Mesendoderm (in vitro differentiated cells): ENCODE measurements around the gene MELTF.

Experiments
- DNase-seq: peaks from one replicate; pipeline ENCODE4 v3.0.0; 2013
- H2AK5ac ChIP-seq: 2 replicates; pipeline ENCODE4 v1.6.1; 2013; ENCODE audit warnings: low read length, inconsistent platforms
- H2BK120ac ChIP-seq: 2 replicates; pipeline ENCODE4 v1.6.1; 2013; ENCODE audit warnings: low read depth, mild to moderate bottlenecking, low read length, moderate library complexity, mixed read lengths
- H2BK15ac ChIP-seq: replicated peaks from 2 replicates; pipeline ENCODE4 v1.6.1; 2013; ENCODE audit warnings: low read depth, mild to moderate bottlenecking, moderate library complexity
- H2BK5ac ChIP-seq: 2 replicates; pipeline ENCODE4 v1.6.1; 2013; ENCODE audit warnings: low read length, inconsistent platforms
- H3K18ac ChIP-seq: 2 replicates; pipeline ENCODE4 v1.6.1; 2013; ENCODE audit warnings: mild to moderate bottlenecking, low read length, mixed read lengths
- H3K23ac ChIP-seq: one replicate; pipeline ENCODE4 v1.6.1; 2013; ENCODE audit warnings: low read length
- H3K27ac ChIP-seq: 2 replicates; pipeline ENCODE4 v1.5.1; 2013; ENCODE audit warnings: low read depth, mild to moderate bottlenecking, inconsistent platforms, low read length, moderate library complexity
- H3K27me3 ChIP-seq: 2 replicates; pipeline ENCODE4 v1.6.1; 2013; ENCODE audit warnings: low read length, control low read depth, mild to moderate bottlenecking, inconsistent platforms; ENCODE audit not compliant: insufficient read depth, poor library complexity
- H3K36me3 ChIP-seq: 2 replicates; pipeline ENCODE4 v1.6.1; 2013; ENCODE audit warnings: low read length, inconsistent platforms; ENCODE audit not compliant: control insufficient read depth, insufficient read depth
- H3K4ac ChIP-seq: one replicate; pipeline ENCODE4 v1.6.1; 2013; ENCODE audit warnings: low read depth, mild to moderate bottlenecking, low read length, moderate library complexity
- H3K4me1 ChIP-seq: 2 replicates; pipeline ENCODE4 v1.6.1; 2013; ENCODE audit warnings: low read depth, low read length, inconsistent platforms; ENCODE audit not compliant: control insufficient read depth
- H3K4me2 ChIP-seq: 2 replicates; pipeline ENCODE4 v1.6.1; 2013; ENCODE audit warnings: low read length
- H3K4me3 ChIP-seq: 2 replicates; pipeline ENCODE4 v1.5.1; 2013; ENCODE audit warnings: mild to moderate bottlenecking, low read length
- H3K56ac ChIP-seq: one replicate; pipeline ENCODE4 v1.6.1; 2013; ENCODE audit warnings: low read length
- H3K79me1 ChIP-seq: 2 replicates; pipeline ENCODE4 v1.6.1; 2013; ENCODE audit warnings: low read length, inconsistent platforms
- H3K79me2 ChIP-seq: 2 replicates; pipeline ENCODE4 v1.6.1; 2013; ENCODE audit warnings: mild to moderate bottlenecking, low read length; ENCODE audit not compliant: control insufficient read depth, insufficient read depth
- H3K9ac ChIP-seq: 2 replicates; pipeline ENCODE4 v1.6.1; 2013; ENCODE audit warnings: low read length, inconsistent platforms
- H4K5ac ChIP-seq: one replicate; pipeline ENCODE4 v1.6.1; 2013; ENCODE audit warnings: low read length
- H4K8ac ChIP-seq: one replicate; pipeline ENCODE4 v1.6.1; 2013; ENCODE audit warnings: low read depth, mild to moderate bottlenecking, control low read depth, low read length, moderate library complexity
- WGBS: extraction: QIAGEN DNeasy Blood & Tissue Kit; methylation state at CpG from one replicate; pipeline ENCODE4 v1.1.7; 2013; ENCODE audit warnings: low lambda C conversion rate, missing lambda C conversion rate; ENCODE audit not compliant: insufficient coverage; ENCODE audit errors: extremely low coverage; 5-methylcytosine and 5-hydroxymethylcytosine counted together

Gene MELTF

GRCh38 chr3:197009532-197010019, 20.0 kb downstream of the MELTF start:
- no peak overlapping the region for H3K56ac ChIP-seq
- H3K27me3 ChIP-seq: no peaks in the 10 kb centered on the region
- H2AK5ac ChIP-seq: no peak overlapping the region
- H2BK15ac ChIP-seq: no peak overlapping the region
- H3K36me3 ChIP-seq: no peaks in the 10 kb centered on the region
- H2BK5ac ChIP-seq: no peak overlapping the region
- no peak overlapping the region for H3K23ac ChIP-seq
- no CpG with 5 or more reads among the region's 20 CpGs for WGBS
- no peak overlapping the region for H4K5ac ChIP-seq
- DNase-seq: no peak
- H3K79me2 ChIP-seq: no peaks in the 10 kb centered on the region
- H2BK120ac ChIP-seq: no peak overlapping the region
- H3K9ac ChIP-seq: no peak overlapping the region
- H3K4me1 ChIP-seq: no peaks in the 10 kb centered on the region
- no peak overlapping the region for H3K4ac ChIP-seq
- H3K79me1 ChIP-seq: no peaks in the 10 kb centered on the region
- H3K18ac ChIP-seq: no peak overlapping the region
- no peak overlapping the region for H3K4me2 ChIP-seq
- H4K8ac ChIP-seq: no peak overlapping the region
- no peak overlapping the region for H3K4me3 ChIP-seq
- H3K27ac ChIP-seq: no peak overlapping the region

- Histone ChIP-seq H3K18ac (no peak overlapping the region), H3K4me2 (no peak overlapping the region), H3K36me3 (no peaks in the 10 kb centered on the region), H2BK5ac (no peak overlapping the region), H2BK15ac (no peak overlapping the region), H3K9ac (no peak overlapping the region), H3K79me1 (no peaks in the 10 kb centered on the region), H3K4ac (no peak overlapping the region), H3K4me3 (no peak overlapping the region), H4K5ac (no peak overlapping the region), H3K23ac (no peak overlapping the region), H2BK120ac (no peak overlapping the region), H2AK5ac (no peak overlapping the region), H3K27me3 (peaks cover 3% of the 10 kb centered on the region), H3K56ac (no peak overlapping the region), H3K4me1 (no peaks in the 10 kb centered on the region), H3K27ac (no peak overlapping the region), H3K79me2 (no peaks in the 10 kb centered on the region), H4K8ac (no peak overlapping the region)
- no peak for DNase-seq
- no CpG with 5 or more reads among the region's 27 CpGs for WGBS
Measured at GRCh38 chr3:197008436-197009209, 21.0 kb downstream of the MELTF start.

DNA sequence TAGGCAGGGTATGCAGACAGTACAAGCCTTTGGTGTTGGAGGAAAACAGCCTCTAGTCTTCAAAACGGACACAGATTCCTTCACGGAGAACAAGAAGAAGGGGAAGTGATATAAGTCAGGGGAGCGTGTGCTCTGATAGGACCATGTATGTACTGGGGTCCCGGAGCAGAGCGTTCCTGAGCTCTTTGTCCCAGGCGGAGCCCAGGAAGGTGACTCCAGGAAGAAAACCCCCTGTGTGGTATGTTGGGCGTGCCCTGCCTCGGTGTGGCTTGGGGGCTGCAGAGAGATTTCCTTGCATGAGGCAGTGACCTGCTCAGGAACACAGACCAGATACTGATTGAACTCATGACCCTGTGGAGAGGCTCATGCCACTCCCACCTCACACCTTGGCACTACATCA, 21.7 kb downstream of the MELTF start:
- Histone ChIP-seq H2AK5ac (no peak overlapping the region), H3K9ac (no peak overlapping the region), H2BK15ac (no peak overlapping the region), H4K5ac (no peak overlapping the region), H3K36me3 (no peaks in the 10 kb centered on the region), H2BK120ac (no peak overlapping the region), H3K79me2 (no peaks in the 10 kb centered on the region), H3K27ac (no peak overlapping the region), H3K4me1 (no peaks in the 10 kb centered on the region), H3K79me1 (no peaks in the 10 kb centered on the region), H4K8ac (no peak overlapping the region), H3K27me3 (peaks cover 3% of the 10 kb centered on the region), H3K4me3 (no peak overlapping the region), H3K56ac (no peak overlapping the region), H2BK5ac (no peak overlapping the region), H3K23ac (no peak overlapping the region), H3K18ac (no peak overlapping the region), H3K4ac (no peak overlapping the region), H3K4me2 (no peak overlapping the region)
- no peak for DNase-seq
- no CpG with 5 or more reads among the region's 8 CpGs for WGBS

GRCh38 chr3:197007296-197007940, 22.2 kb downstream of the MELTF start:
- H2AK5ac ChIP-seq: no peak overlapping the region
- no peaks in the 10 kb centered on the region for H3K79me2 ChIP-seq
- no peaks in the 10 kb centered on the region for H3K4me1 ChIP-seq
- H3K27me3 ChIP-seq: peaks cover 3% of the 10 kb centered on the region
- H3K79me1 ChIP-seq: no peaks in the 10 kb centered on the region
- no peak overlapping the region for H3K27ac ChIP-seq
- no CpG with 5 or more reads among the region's 12 CpGs for WGBS
- no peaks in the 10 kb centered on the region for H3K36me3 ChIP-seq
- H3K4me3 ChIP-seq: no peak overlapping the region
- no peak overlapping the region for H4K8ac ChIP-seq
- no peak overlapping the region for H2BK120ac ChIP-seq
- no peak overlapping the region for H2BK5ac ChIP-seq
- no peak overlapping the region for H3K23ac ChIP-seq
- H4K5ac ChIP-seq: no peak overlapping the region
- H3K56ac ChIP-seq: no peak overlapping the region
- DNase-seq: no peak
- no peak overlapping the region for H3K4me2 ChIP-seq
- no peak overlapping the region for H3K18ac ChIP-seq
- H2BK15ac ChIP-seq: no peak overlapping the region
- no peak overlapping the region for H3K4ac ChIP-seq
- H3K9ac ChIP-seq: no peak overlapping the region

- Histone ChIP-seq H3K9ac (no peak overlapping the region), H3K27me3 (peaks cover 3% of the 10 kb centered on the region), H3K56ac (no peak overlapping the region), H3K23ac (no peak overlapping the region), H4K8ac (no peak overlapping the region), H2BK5ac (no peak overlapping the region), H3K4me1 (no peaks in the 10 kb centered on the region), H2BK15ac (no peak overlapping the region), H4K5ac (no peak overlapping the region), H3K27ac (no peak overlapping the region), H3K18ac (no peak overlapping the region), H3K4ac (no peak overlapping the region), H3K79me2 (no peaks in the 10 kb centered on the region), H3K36me3 (no peaks in the 10 kb centered on the region), H3K4me3 (no peak overlapping the region), H2AK5ac (no peak overlapping the region), H3K4me2 (no peak overlapping the region), H2BK120ac (no peak overlapping the region), H3K79me1 (no peaks in the 10 kb centered on the region)
- no peak for DNase-seq
- WGBS: no CpG with 5 or more reads among the region's 5 CpGs
Measured at GRCh38 chr3:197006860-197007259, 22.8 kb downstream of the MELTF start.
